Activated CD4-positive, CD25-positive, alpha-beta regulatory T cell treated with anti-CD3 and anti-CD28 coated beads, Interleukin-2, amount 50 U/mL, for 72 hours (primary cell): Measurements from ENCODE around the gene CLSTN3.
"Not testable (repeated sequence)": the region's sequence is repeated elsewhere in the genome, so short reads cannot be mapped to it uniquely, and the experiment has no call there.

ENCODE experiments used
- DNase-seq: peaks from one replicate; pipeline ENCODE4 v3.0.0; 2021

The CLSTN3 gene

GRCh38 chr12:7154042-7154441 is 23.9 kb downstream of the CLSTN3 start:
- no peak for DNase-seq

DNA sequence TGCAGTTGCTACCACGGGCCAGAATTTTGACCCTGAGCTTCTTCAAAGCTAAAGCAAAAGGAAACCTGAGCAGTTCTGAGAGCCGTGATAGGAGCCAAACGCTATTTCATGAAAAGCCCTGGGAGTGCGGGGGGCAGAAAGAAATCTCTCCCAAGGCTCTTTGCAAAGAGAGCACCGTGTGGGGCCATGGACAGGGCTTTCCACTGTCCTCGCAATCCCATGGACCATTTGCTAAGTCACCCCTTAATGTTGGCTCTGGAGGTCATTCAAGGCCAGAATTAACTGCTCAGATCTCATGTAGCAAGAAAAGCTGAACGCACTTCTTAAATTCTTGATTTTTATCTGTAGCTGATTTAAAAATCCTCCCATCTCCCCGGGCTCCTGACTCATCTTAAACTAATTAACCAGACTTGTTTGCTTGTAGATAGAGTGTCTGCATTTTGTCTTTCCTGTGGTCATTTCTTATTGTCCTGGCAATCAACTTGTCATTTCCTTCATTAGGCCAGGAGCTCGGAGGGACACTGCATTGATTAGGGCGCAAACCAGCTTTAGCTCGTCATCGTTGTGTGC is 24.8 kb downstream of the CLSTN3 start:
- DNase-seq: no peak

GRCh38 chr12:7155471-7156034 is 25.4 kb downstream of the CLSTN3 start:
- no peak for DNase-seq

- no peak for DNase-seq
Observed at GRCh38 chr12:7156259-7157197, 26.4 kb downstream of the CLSTN3 start.

DNA sequence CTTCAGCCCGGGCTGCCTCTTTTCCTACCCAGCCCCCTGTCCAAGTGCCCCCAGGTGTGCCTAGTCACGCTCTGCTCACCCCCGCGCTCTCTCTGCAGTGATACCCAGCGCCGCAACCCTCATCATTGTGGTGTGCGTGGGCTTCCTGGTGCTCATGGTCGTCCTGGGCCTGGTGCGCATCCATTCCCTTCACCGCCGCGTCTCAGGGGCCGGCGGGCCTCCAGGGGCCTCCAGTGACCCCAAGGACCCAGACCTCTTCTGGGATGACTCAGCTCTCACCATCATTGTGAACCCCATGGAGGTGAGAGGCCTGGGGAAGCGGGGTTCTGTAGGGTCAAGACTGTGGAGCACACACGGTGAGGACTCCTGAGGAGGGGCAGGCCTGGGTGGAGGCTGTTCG is 27.2 kb downstream of the CLSTN3 start:
- no peak for DNase-seq

- DNase-seq: no peak
Observed at GRCh38 chr12:7158781-7159609, 28.8 kb downstream of the CLSTN3 start.

DNA sequence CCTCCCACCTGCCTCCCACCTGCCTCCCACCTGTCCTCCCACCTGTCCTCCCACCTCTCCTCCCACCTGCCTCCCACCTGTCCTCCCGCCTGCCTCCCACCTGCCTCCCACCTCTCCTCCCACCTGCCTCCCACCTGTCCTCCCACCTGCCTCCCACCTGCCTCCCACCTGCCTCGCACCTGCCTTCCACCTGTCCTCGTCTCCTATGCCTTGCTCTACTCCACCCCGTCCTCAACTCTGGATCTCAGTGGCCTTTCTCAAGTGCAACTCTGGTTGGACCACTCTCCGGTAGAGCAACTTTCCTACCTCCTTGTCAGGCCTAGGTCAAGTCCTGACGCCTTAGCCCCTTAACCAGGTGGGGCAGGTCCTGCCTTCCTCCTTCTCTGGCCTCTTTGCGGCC is 30.0 kb downstream of the CLSTN3 start:
- DNase-seq: no peak

DNA sequence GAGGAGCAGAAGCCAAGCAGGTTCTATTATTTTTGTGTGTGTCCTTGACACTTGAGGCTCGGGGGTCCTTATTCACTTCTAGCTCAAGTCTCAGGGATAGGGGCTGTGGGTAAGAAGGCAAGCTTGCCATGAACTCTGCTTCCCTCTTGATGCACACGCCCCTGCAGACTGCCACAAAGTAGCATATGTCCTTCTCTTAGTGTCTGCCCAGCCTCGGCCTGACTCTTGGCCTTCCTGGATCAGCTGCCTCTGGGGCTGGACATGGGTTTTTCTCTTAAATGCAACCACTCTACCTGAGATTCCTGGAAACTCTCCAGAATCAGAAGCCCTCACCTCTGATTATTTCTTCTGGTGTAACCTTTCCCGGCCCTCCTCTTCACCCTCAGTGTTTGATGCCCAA is 31.2 kb downstream of the CLSTN3 start:
- DNase-seq: no peak

- no peak for DNase-seq
Observed at GRCh38 chr12:7161811-7162210, 31.6 kb downstream of the CLSTN3 start.

DNA sequence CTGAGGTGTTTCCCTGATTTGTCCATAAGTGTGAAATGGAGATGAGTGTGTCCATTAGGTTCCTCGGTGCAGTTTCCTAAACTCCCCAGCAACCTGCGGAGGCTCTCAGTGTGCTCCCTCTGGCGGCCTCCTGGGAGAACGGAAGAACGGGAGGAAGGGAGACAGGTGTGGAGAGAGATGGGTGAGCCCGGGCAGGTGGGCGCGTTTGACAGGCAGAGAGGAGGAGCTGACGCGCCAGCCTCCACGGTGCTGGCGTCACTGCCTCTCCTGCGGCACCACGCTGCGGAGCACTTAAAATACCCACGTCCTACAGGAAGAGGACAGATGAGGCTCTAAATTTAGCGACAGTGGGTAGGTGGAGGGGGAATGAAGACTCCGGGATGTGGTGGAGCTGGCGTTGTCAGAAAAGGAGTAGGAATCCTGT is 32.5 kb downstream of the CLSTN3 start:
- no peak for DNase-seq

DNA sequence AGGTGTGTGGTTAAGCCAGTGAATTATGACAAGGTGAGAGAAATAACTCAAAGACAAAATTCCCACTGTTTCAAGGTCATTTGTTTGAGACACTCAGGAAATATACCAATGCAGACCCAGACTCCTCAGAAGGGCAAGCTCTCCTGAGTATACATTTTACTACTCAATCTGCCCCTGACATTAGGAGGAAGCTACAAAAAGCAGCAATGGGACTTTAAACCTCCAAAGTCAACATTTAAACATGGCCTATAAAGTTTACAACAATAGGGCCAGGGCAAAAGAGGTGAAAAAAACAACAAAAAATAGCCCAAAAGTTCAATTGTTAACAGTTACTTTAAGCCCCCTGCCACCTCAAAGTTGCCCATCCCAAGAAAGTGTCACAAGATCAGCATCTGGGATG is 39.8 kb downstream of the CLSTN3 start:
- DNase-seq: no peak

DNA sequence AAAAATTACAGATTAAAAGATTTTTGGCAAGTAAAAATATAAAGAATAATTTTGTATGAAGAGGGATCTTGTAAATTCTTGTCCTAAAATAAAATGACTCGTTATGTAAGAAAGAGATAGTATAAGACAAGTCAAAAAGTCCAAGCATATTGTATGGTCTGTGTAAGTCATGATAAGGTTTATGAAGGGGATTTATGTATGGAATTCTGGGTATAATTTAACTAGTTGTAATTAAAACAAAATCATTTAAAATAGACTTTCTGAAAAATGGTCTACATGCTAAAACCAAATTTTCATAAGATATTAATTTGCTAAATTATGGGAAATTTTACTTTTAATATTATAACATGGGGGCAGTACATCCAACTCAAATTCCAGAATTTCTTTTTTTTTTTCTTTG is 41.7 kb downstream of the CLSTN3 start:
- no peak for DNase-seq

GRCh38 chr12:7175493-7175892 is 45.3 kb downstream of the CLSTN3 start:
- DNase-seq: no peak

GRCh38 chr12:7176595-7176994 is 46.4 kb downstream of the CLSTN3 start:
- no peak for DNase-seq

DNA sequence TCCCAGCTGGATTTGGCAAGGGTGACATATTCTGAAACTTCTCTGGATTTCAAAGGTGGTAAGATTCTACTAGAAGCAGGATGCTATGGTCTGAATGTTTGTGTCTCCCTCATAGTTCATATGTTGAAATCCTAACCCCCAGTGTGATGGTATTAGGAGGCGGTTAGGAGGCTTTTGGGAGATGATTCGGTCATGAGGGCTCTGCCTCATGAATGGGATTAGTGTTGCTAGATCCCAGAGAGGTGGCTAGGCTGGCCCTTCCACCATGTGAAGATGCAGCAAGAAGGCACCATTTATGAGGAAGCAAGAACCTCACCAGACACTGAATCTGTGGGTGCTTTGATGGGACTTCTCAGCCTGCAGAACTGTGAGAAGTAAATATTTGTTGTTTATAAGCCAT is 48.3 kb downstream of the CLSTN3 start:
- no peak for DNase-seq

- no peak for DNase-seq
Observed at GRCh38 chr12:7180685-7181084, 50.5 kb downstream of the CLSTN3 start.

DNA sequence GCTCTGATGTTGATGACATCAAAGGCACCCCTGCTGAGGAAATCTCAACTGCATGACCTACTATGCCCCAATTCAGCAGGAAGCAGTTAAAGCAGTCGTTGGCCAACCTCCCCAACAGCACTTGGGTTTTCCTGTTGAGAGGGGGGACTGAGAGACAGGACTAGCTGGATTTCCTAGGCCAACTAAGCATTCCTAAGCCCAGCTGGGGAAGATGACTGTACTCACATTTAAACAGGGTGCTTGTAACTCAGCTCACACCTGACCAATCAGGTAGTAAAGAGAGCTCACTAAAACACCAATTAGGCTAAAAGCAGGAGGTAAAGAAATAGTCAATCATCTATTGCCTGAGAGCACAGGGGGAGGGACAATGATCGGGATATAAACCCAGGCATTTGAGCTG is 55.9 kb downstream of the CLSTN3 start:
- DNase-seq: not testable (repeated sequence)

- peak; percentile 59 for DNase-seq
Observed at GRCh38 chr12:7188562-7189397, 58.6 kb downstream of the CLSTN3 start.

GRCh38 chr12:7189398-7190267 is 59.5 kb downstream of the CLSTN3 start, which contains the start of gene PEX5:
Gene PEX5, plus strand, starts transcription at chr12:7189686. Its CDS starts 692 bp downstream, at chr12:7190378.
- peak; percentile 74 for DNase-seq

DNA sequence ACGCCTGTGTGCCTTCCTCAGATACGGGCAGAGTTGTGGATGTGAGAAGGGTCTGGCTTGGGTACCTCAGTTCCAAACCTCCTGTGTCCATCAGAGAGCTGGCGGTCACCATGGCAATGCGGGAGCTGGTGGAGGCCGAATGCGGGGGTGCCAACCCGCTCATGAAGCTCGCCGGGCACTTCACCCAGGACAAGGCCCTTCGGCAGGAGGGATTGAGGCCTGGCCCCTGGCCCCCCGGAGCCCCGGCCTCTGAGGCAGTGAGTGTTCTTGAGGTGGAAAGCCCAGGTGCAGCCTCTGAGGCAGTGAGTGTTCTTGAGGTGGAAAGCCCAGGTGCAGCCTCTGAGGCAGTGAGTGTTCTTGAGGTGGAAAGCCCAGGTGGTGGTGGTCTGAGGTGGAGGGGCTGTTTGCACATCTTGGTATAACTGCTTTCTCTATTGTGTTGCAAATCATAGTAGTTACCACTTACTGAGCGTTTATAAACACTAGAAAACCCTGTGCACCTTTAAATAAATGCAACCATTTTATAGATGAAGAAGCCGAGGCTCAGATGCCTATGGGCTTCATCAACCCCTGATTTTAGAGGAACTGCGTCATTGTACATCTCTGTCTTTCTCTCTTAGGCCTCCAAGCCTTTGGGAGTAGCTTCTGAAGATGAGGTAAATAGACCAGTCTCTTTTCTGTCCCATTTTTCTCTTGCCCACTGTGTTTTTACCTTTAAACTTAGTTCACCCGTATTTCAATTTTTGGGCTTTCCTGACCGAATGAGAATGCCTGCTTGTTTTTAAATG is 60.3 kb downstream of the CLSTN3 start:
- peak; percentile 34 for DNase-seq
